PC-3 (cell line): Measurements from ENCODE around the gene C1orf21. TPM values are rescaled to one million over a fixed set of nuclear protein-coding genes. Genes with fewer than 3 reads are reported as not detected.

Source experiments
- ATAC-seq: fragments of 200-7000 bp; cut with Tn5 transposase; 2 replicates; pipeline ENCODE4 v1.9.1; 2020; ENCODE audit warnings: mild to moderate bottlenecking, moderate library complexity
- BruUV-seq: library from RNA; stranded (reverse); fragments of 400-500 nt; replicated peaks from 2 replicates; lab custom pipeline; 2021; lab: Mats Ljungman, UMichigan
- CTCF ChIA-PET: fragments of 300-600 bp; sonication (Branson Sonifier 250); formaldehyde crosslinking; loops from one replicate; lab custom pipeline; 2022; ENCODE audit warnings: antibody characterized with exemption; lab: Charles Lee
- POLR2A ChIA-PET: fragments of 300-600 bp; sonication (Branson Sonifier 250); formaldehyde crosslinking; loops from one replicate; lab custom pipeline; 2022; ENCODE audit warnings: antibody characterized with exemption; ENCODE audit not compliant: unreplicated experiment; lab: Charles Lee
- DNase-seq: peaks from one replicate; pipeline ENCODE4 v3.0.0-alpha.2; 2015
- H2AFZ ChIP-seq: fragments of 300-600 bp; sonication (generic); 2 replicates; pipeline ENCODE4 v1.6.0; 2016; ENCODE audit warnings: antibody characterized with exemption, low read length
- H3F3A ChIP-seq: fragments of 300-600 bp; sonication (generic); one replicate; pipeline ENCODE4 v1.6.0; 2017; ENCODE audit warnings: antibody characterized with exemption, low read length, control low read depth, mild to moderate bottlenecking; ENCODE audit not compliant: unreplicated experiment
- H3K27ac ChIP-seq: fragments of 300-600 bp; sonication (generic); 2 replicates; pipeline ENCODE4 v1.5.1; 2016; ENCODE audit warnings: mild to moderate bottlenecking, low read length
- H3K27me3 ChIP-seq: fragments of 300-600 bp; sonication (generic); 2 replicates; pipeline ENCODE4 v1.6.1; 2016; ENCODE audit warnings: low read length, mixed read lengths
- H3K36me3 ChIP-seq: fragments of 300-600 bp; sonication (generic); 2 replicates; pipeline ENCODE4 v1.6.1; 2016; ENCODE audit warnings: low read depth, mixed run types, low read length, mixed read lengths
- H3K4me1 ChIP-seq: fragments of 300-600 bp; sonication (generic); 2 replicates; pipeline ENCODE4 v1.5.1; 2016; ENCODE audit warnings: low read length; ENCODE audit not compliant: insufficient read depth
- H3K4me2 ChIP-seq: fragments of 300-600 bp; sonication (generic); 2 replicates; pipeline ENCODE4 v1.6.0; 2016; ENCODE audit warnings: low read length
- H3K4me3 ChIP-seq: fragments of 300-600 bp; sonication (generic); 2 replicates; pipeline ENCODE4 v1.5.1; 2016; ENCODE audit warnings: mild to moderate bottlenecking, low read length, mixed read lengths
- H3K79me2 ChIP-seq: fragments of 300-600 bp; sonication (generic); 2 replicates; pipeline ENCODE4 v1.6.1; 2017; ENCODE audit warnings: low read length, mixed read lengths
- H3K9ac ChIP-seq: fragments of 300-600 bp; sonication (generic); 2 replicates; pipeline ENCODE4 v1.6.0; 2016; ENCODE audit warnings: mild to moderate bottlenecking, low read length
- H3K9me2 ChIP-seq: fragments of 300-600 bp; sonication (generic); replicated peaks from 2 replicates; pipeline ENCODE4 v1.6.1; 2016; ENCODE audit warnings: mixed run types, low read length, mixed read lengths
- H3K9me3 ChIP-seq: fragments of 300-600 bp; sonication (generic); 2 replicates; pipeline ENCODE4 v1.6.1; 2016; ENCODE audit warnings: low read length, mixed read lengths
- H4K20me1 ChIP-seq: fragments of 300-600 bp; sonication (generic); 2 replicates; pipeline ENCODE4 v1.6.1; 2016; ENCODE audit warnings: low read length, mixed read lengths
- CTCF ChIP-seq: fragments of 300-600 bp; sonication (generic); conservative IDR thresholded peaks from 2 replicates; pipeline ENCODE4 v1.5.1; 2017; ENCODE audit warnings: antibody characterized with exemption, low read depth, mild to moderate bottlenecking, low read length
- EZH2 ChIP-seq: fragments of 300-600 bp; sonication (generic); IDR thresholded peaks from one replicate; pipeline ENCODE4 v1.6.1; 2017; ENCODE audit warnings: antibody characterized with exemption, mild to moderate bottlenecking, low read length; ENCODE audit not compliant: unreplicated experiment
- EZH2phosphoT487 ChIP-seq: fragments of 300-600 bp; sonication (generic); IDR thresholded peaks from 2 replicates; pipeline ENCODE4 v1.6.1; 2018; ENCODE audit warnings: mild to moderate bottlenecking, antibody characterized with exemption, low read length, borderline replicate concordance
- intact Hi-C: fragments of 100-400 bp; cut with micrococcal nuclease; formaldehyde crosslinking; loops from 2 replicates; pipeline ENCODE4 v1.9.0; 2023
- total RNA-seq: library from RNA; depleted of rRNA; stranded (reverse); fragments of >200 nt; gene quantifications from 2 replicates; pipeline ENCODE4 v1.2.3, GENCODE V29; 2014

C1orf21 gene
- total RNA-seq, 1 experiment from 2014 or later, result 1.3 TPM

- no peak for DNase-seq
- POLR2A ChIA-PET, result no interaction called here
- no peaks in the 10 kb centered on the region for H3K9me3 ChIP-seq
- H3K27ac ChIP-seq, result no peak overlapping the region
- no peaks in the 10 kb centered on the region for H4K20me1 ChIP-seq
- 0 out of 2 replicates have a peak, but pooled peaks cover 4% of the 10 kb centered on the region for H3K79me2 ChIP-seq
- no peak overlapping the region for H2AFZ ChIP-seq
- no peak overlapping the region for H3K4me3 ChIP-seq
- no TSS peak for BruUV-seq
- H3K4me2 ChIP-seq, result no peak overlapping the region
- ATAC-seq, result no peak
- no peaks in the 10 kb centered on the region for H3K36me3 ChIP-seq
- H3K9ac ChIP-seq, result no peak overlapping the region
- H3F3A ChIP-seq, result no peaks in the 10 kb centered on the region
- intact Hi-C loops, result no loop called here
- CTCF ChIA-PET, result no interaction called here
- no peaks in the 10 kb centered on the region for H3K9me2 ChIP-seq
- H3K4me1 ChIP-seq, result peaks cover 10% of the 10 kb centered on the region; the same call in 1 of the 2 replicates
- no peaks in the 10 kb centered on the region for H3K27me3 ChIP-seq
- TF ChIP-seq EZH2, result no peak
- TF ChIP-seq CTCF, result no peak
- TF ChIP-seq EZH2phosphoT487, result no peak
Measured at GRCh38 chr1:184392067-184392466, 5.2 kb downstream of the C1orf21 start.

GRCh38 chr1:184392779-184393522, 6.1 kb downstream of the C1orf21 start:
- Histone ChIP-seq H3K9me2 (no peaks in the 10 kb centered on the region), H2AFZ (no peak overlapping the region), H3K4me3 (no peak overlapping the region), H4K20me1 (no peaks in the 10 kb centered on the region), H3K27me3 (no peaks in the 10 kb centered on the region), H3K4me1 (peaks cover 10% of the 10 kb centered on the region; the same call in 1 of the 2 replicates), H3K9ac (no peak overlapping the region), H3K79me2 (0 out of 2 replicates have a peak, but pooled peaks cover 4% of the 10 kb centered on the region), H3K4me2 (no peak overlapping the region), H3K36me3 (no peaks in the 10 kb centered on the region), H3F3A (no peaks in the 10 kb centered on the region), H3K9me3 (no peaks in the 10 kb centered on the region), H3K27ac (no peak overlapping the region)
- ATAC-seq, result no peak
- CTCF ChIA-PET, result no interaction called here
- BruUV-seq, result no TSS peak
- no peak for DNase-seq
- TF ChIP-seq EZH2phosphoT487, result no peak
- no peak for TF ChIP-seq EZH2
- TF ChIP-seq CTCF, result no peak
- POLR2A ChIA-PET, result interaction anchor here (0.5 kb wide), 1 partner anchor 37 kb away, joined by 3 read pairs; no protein-coding TSS in a partner anchor
- intact Hi-C loops, result no loop called here

GRCh38 chr1:184393962-184394361, 7.1 kb downstream of the C1orf21 start:
- CTCF ChIA-PET, result no interaction called here
- no peaks in the 10 kb centered on the region for H3F3A ChIP-seq

More at GRCh38 chr1:184393962-184394361, 7.1 kb downstream of the C1orf21 start:
- Histone ChIP-seq H3K4me3 (no peak overlapping the region), H4K20me1 (no peaks in the 10 kb centered on the region), H3K27me3 (no peaks in the 10 kb centered on the region), H3K9ac (no peak overlapping the region), H3K27ac (no peak overlapping the region), H3K79me2 (0 out of 2 replicates have a peak, but pooled peaks cover 4% of the 10 kb centered on the region), H3K4me1 (peaks cover 5% of the 10 kb centered on the region; the same call in 1 of the 2 replicates), H3K9me3 (no peaks in the 10 kb centered on the region), H2AFZ (no peak overlapping the region), H3K36me3 (no peaks in the 10 kb centered on the region), H3K4me2 (no peak overlapping the region), H3K9me2 (no peaks in the 10 kb centered on the region)
- POLR2A ChIA-PET, result no interaction called here
- intact Hi-C loops, result no loop called here
- ATAC-seq (no peak), DNase-seq (no peak)
- TF ChIP-seq EZH2phosphoT487 (no peak), EZH2 (no peak), CTCF (no peak)
- no TSS peak for BruUV-seq
